Endothelial cell of umbilical vein (primary cell): ENCODE results near the gene LTF. TPM values are rescaled to one million over a fixed set of nuclear protein-coding genes. Genes with fewer than 3 reads are reported as not detected.

Source experiments
- BruUV-seq: library from RNA; stranded (reverse); fragments of 400-500 nt; replicated peaks from 2 replicates; lab custom pipeline; 2021; lab: Mats Ljungman, UMichigan
- CTCF ChIA-PET: fragments of 300-600, 350-600 bp; sonication (Branson Sonifier 250); formaldehyde crosslinking; loops from one replicate; lab custom pipeline; 2021; ENCODE audit warnings: antibody characterized with exemption, inconsistent platforms; lab: Charles Lee
- POLR2A ChIA-PET: fragments of 300-600, 350-600 bp; sonication (Branson Sonifier 250); formaldehyde crosslinking; loops from one replicate; lab custom pipeline; 2021; ENCODE audit warnings: antibody characterized with exemption, inconsistent platforms; lab: Charles Lee
- DNase-seq: peaks from one replicate; pipeline ENCODE4 v3.0.0-alpha.2; 2011; ENCODE audit warnings: low read depth, low spot score
- FAIRE-seq: peaks from 2 replicates; lab custom pipeline; 2011; peaks lifted over from hg19 to GRCh38; lab: Jason Lieb, UNC
- H2AFZ ChIP-seq: 2 replicates; pipeline ENCODE4 v1.6.0; 2012; ENCODE audit warnings: low read depth, low read length, control low read depth, inconsistent platforms
- H3K27ac ChIP-seq: 2 replicates; pipeline ENCODE4 v1.5.1; 2011; ENCODE audit warnings: low read depth, mild to moderate bottlenecking, control low read depth, low read length, moderate library complexity; ENCODE audit not compliant: insufficient read depth
- H3K27me3 ChIP-seq, 2 experiments: 2 replicates each; pipeline versions ENCODE4 v1.6.0 to v1.6.1; 2011; ENCODE audit warnings: low read length in 2 of 2, mixed read lengths in 1 of 2; ENCODE audit not compliant: control insufficient read depth in 2 of 2, insufficient read depth in 2 of 2
- H3K36me3 ChIP-seq, 2 experiments: 2 replicates in 1 of 2; 3 replicates in 1 of 2; pipeline ENCODE4 v1.5.1; 2011; ENCODE audit warnings: low read length in 2 of 2, mild to moderate bottlenecking in 1 of 2, moderate library complexity in 1 of 2; ENCODE audit not compliant: control insufficient read depth in 2 of 2, insufficient read depth in 2 of 2; ENCODE audit errors: extremely low read depth in 1 of 2
- H3K4me1 ChIP-seq: 3 replicates; pipeline ENCODE4 v1.5.1; 2011; ENCODE audit warnings: mild to moderate bottlenecking, low read length; ENCODE audit not compliant: control insufficient read depth, insufficient read depth; ENCODE audit errors: extremely low read depth
- H3K4me2 ChIP-seq: 2 replicates; pipeline ENCODE4 v1.6.1; 2011; ENCODE audit warnings: low read length, control low read depth, mixed read lengths; ENCODE audit not compliant: insufficient read depth
- H3K4me3 ChIP-seq, 3 experiments: fragments of 200-600 bp in 1 of 3; sonication (generic), shearing (Covaris generic) in 1 of 3; replicated peaks in 1 of 3; 2 replicates each; pipeline ENCODE4 v1.5.1; 2011 to 2016; ENCODE audit warnings: control low read depth in 3 of 3, low read length in 3 of 3, mild to moderate bottlenecking in 2 of 3, inconsistent platforms in 1 of 3, low read depth in 1 of 3, moderate library complexity in 1 of 3; ENCODE audit not compliant: insufficient read depth in 1 of 3
- H3K79me2 ChIP-seq: 2 replicates; pipeline ENCODE4 v1.6.0; 2012; ENCODE audit warnings: low read length, inconsistent platforms; ENCODE audit not compliant: control insufficient read depth, insufficient read depth
- H3K9ac ChIP-seq: replicated peaks from 2 replicates; pipeline ENCODE3; 2011; ENCODE audit warnings: low read length, control low read depth; ENCODE audit not compliant: insufficient read depth; ENCODE audit errors: extremely low read depth
- H3K9me1 ChIP-seq: replicated peaks from 3 replicates; pipeline ENCODE4 v1.6.0; 2011; ENCODE audit warnings: mild to moderate bottlenecking, low read length; ENCODE audit not compliant: control insufficient read depth, insufficient read depth; ENCODE audit errors: extremely low read depth
- H3K9me3 ChIP-seq: replicated peaks from 2 replicates; pipeline ENCODE4 v1.5.1; 2012; ENCODE audit warnings: low read length, inconsistent platforms; ENCODE audit not compliant: control insufficient read depth, insufficient read depth
- H4K20me1 ChIP-seq: replicated peaks from 2 replicates; pipeline ENCODE3; 2011; ENCODE audit warnings: mild to moderate bottlenecking, low read length; ENCODE audit not compliant: control insufficient read depth, insufficient read depth; ENCODE audit errors: extremely low read depth
- EZH2 ChIP-seq: IDR thresholded peaks from 2 replicates; pipeline ENCODE4 v1.6.1; 2012; ENCODE audit warnings: borderline replicate concordance, low read depth, mild to moderate bottlenecking, moderate library complexity, low read length, inconsistent platforms; ENCODE audit not compliant: severe bottlenecking
- FOS ChIP-seq: IDR thresholded peaks from 2 replicates; pipeline ENCODE4 v1.6.1; 2011; ENCODE audit warnings: mild to moderate bottlenecking, low read length, moderate library complexity, borderline replicate concordance; ENCODE audit not compliant: insufficient read depth
- GATA2 ChIP-seq: IDR thresholded peaks from 2 replicates; pipeline ENCODE4 v1.7.0; 2011; ENCODE audit warnings: low read depth, mild to moderate bottlenecking, moderate library complexity, mixed read lengths, low read length; ENCODE audit not compliant: insufficient read length, insufficient read depth
- JUN ChIP-seq: IDR thresholded peaks from 2 replicates; pipeline ENCODE4 v1.6.1; 2011; ENCODE audit warnings: borderline replicate concordance, low read depth; ENCODE audit not compliant: insufficient read length, insufficient read depth
- dilution Hi-C: fragments of 300-500 bp; cut with MboI; formaldehyde crosslinking; loops from one replicate; pipeline ENCODE4 v1.15.0; 2019; ENCODE audit warnings: low sequenced_read_pairs; ENCODE audit not compliant: extremely low pct_ligation_motif_present
- intact Hi-C: fragments of 100-400 bp; cut with micrococcal nuclease; formaldehyde crosslinking; loops from one replicate; pipeline ENCODE4 v1.10.0; 2022
- polyA plus RNA-seq, 4 experiments: library from polyadenylated mRNA; depleted of rRNA in 3 of 4; stranded (reverse) in 3 of 4; unstranded in 1 of 4; fragments of >200 nt; gene quantifications; 2 replicates each; pipeline versions ENCODE4 v1.2.1 to v1.2.3, GENCODE V29; 2011 to 2012; ENCODE audit warnings: missing spikeins in 1 of 4
- total RNA-seq: library from RNA; stranded (reverse); gene quantifications from 2 replicates; pipeline ENCODE4 v1.2.3, GENCODE V29; 2021
- TF ChIP-seq, protein P1 (sequence below): IDR thresholded peaks from 2 replicates; pipeline ENCODE4 v1.6.1; 2011; ENCODE audit not compliant: insufficient read depth, insufficient read length
- TF ChIP-seq, protein P2 (sequence below), 2 donors: IDR thresholded peaks; 1 replicate in 1 of 2; 2 replicates in 1 of 2; pipeline ENCODE4 v1.5.1; 2011; ENCODE audit warnings: low read length in 2 of 2, mild to moderate bottlenecking in 2 of 2, moderate library complexity in 2 of 2, control low read depth in 1 of 2, inconsistent platforms in 1 of 2, low read depth in 1 of 2; ENCODE audit not compliant: insufficient read depth in 1 of 2; ENCODE audit errors: extremely low read depth in 1 of 2

Gene LTF
- total and polyA plus RNA-seq, 2 donors (not counting 3 experiments of a cell fraction or from before 2014, with no cell fraction given), result not detected

DNA sequence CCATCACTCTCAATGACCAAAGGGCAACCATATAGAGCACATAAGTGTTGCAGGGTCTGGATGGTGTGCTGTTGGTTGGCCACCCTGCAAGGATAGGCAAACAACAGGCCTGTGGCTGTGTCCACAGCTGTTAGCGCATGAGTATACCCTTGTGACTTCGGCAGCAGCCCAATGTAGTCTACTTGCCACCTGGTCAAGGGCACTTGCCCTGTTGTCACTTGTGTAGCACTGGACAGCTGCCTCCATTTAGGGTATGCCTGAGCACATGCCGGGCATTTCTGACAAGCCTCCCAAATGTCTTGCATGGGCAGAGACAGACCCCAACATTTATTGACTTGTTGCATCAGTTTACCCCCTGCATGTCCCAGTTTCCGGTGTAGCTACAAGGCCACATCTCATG is 44.9 kb downstream of the LTF start:
- dilution Hi-C loops, result no loop called here
- Histone ChIP-seq H3K79me2 (no peaks in the 10 kb centered on the region), H3K9me1 (no peaks in the 10 kb centered on the region), H4K20me1 (no peaks in the 10 kb centered on the region), H3K4me1 (no peaks in the 10 kb centered on the region), H3K9me3 (no peaks in the 10 kb centered on the region), H3K27ac (no peak overlapping the region), H3K9ac (no peak overlapping the region), H3K4me2 (no peak overlapping the region), H3K4me3 (no peak overlapping the region), H2AFZ (no peak overlapping the region), H3K27me3 (no peaks in the 10 kb centered on the region), H3K36me3 (no peaks in the 10 kb centered on the region)
- no peak for DNase-seq
- no TSS peak for BruUV-seq
- CTCF ChIA-PET, result interaction anchor here (1.1 kb wide), 1 partner anchor 7 kb away, joined by 3 read pairs; no protein-coding TSS in a partner anchor
- POLR2A ChIA-PET, result no interaction called here
- intact Hi-C loops, result loop anchor here (10.0 kb wide), 1 partner anchor 205 kb away; no protein-coding TSS in a partner anchor
- TF ChIP-seq JUN (no peak), EZH2 (no peak), GATA2 (no peak), FOS (no peak)
- TF ChIP-seq, protein P1, sequence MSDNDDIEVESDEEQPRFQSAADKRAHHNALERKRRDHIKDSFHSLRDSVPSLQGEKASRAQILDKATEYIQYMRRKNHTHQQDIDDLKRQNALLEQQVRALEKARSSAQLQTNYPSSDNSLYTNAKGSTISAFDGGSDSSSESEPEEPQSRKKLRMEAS, result no peak
- TF ChIP-seq, protein P2, sequence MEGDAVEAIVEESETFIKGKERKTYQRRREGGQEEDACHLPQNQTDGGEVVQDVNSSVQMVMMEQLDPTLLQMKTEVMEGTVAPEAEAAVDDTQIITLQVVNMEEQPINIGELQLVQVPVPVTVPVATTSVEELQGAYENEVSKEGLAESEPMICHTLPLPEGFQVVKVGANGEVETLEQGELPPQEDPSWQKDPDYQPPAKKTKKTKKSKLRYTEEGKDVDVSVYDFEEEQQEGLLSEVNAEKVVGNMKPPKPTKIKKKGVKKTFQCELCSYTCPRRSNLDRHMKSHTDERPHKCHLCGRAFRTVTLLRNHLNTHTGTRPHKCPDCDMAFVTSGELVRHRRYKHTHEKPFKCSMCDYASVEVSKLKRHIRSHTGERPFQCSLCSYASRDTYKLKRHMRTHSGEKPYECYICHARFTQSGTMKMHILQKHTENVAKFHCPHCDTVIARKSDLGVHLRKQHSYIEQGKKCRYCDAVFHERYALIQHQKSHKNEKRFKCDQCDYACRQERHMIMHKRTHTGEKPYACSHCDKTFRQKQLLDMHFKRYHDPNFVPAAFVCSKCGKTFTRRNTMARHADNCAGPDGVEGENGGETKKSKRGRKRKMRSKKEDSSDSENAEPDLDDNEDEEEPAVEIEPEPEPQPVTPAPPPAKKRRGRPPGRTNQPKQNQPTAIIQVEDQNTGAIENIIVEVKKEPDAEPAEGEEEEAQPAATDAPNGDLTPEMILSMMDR (IDR thresholded peaks at IDR 0.05; ENCODE audit: extremely low read depth in 1 of 2, insufficient read depth in 1 of 2, low read depth in 1 of 2, low read length in 2 of 2), result no peak
- no peak for FAIRE-seq
